Skeletal muscle tissue (tissue), 4 donors: Measurements from ENCODE around the gene SOCS6. TPM values are rescaled to one million over a fixed set of nuclear protein-coding genes. Genes with fewer than 3 reads are reported as not detected.
A peak's percentile ranks its signal among the peaks of the same experiment; 100 is the strongest.
"Not testable (repeated sequence)": the region's sequence is repeated elsewhere in the genome, so short reads cannot be mapped to it uniquely, and the experiment has no call there.

Experiments
- H3K27ac ChIP-seq: one replicate; pipeline ENCODE4 v1.7.0; 2013; ENCODE audit warnings: mild to moderate bottlenecking, low read depth, low read length, inconsistent platforms
- H3K27me3 ChIP-seq, 3 donors: one replicate each; pipeline ENCODE4 v1.7.0; 2013; ENCODE audit warnings: low read length in 3 of 3; ENCODE audit not compliant: control insufficient read depth in 3 of 3, insufficient read depth in 3 of 3
- H3K36me3 ChIP-seq, 3 donors: one replicate each; pipeline ENCODE4 v1.7.0; 2013; ENCODE audit warnings: low read length in 3 of 3; ENCODE audit not compliant: control insufficient read depth in 3 of 3, insufficient read depth in 3 of 3
- H3K4me1 ChIP-seq, 3 donors: one replicate each; pipeline ENCODE4 v1.7.0; 2013; ENCODE audit warnings: low read length in 3 of 3, mild to moderate bottlenecking in 3 of 3; ENCODE audit not compliant: control insufficient read depth in 3 of 3, insufficient read depth in 3 of 3
- H3K4me3 ChIP-seq, 3 donors: one replicate each; pipeline ENCODE4 v1.7.0; 2013; ENCODE audit warnings: low read length in 3 of 3
- H3K9ac ChIP-seq, 3 donors: one replicate each; pipeline ENCODE4 v1.7.0; 2013; ENCODE audit warnings: low read length in 3 of 3, mild to moderate bottlenecking in 3 of 3, moderate library complexity in 2 of 3, low read depth in 1 of 3
- H3K9me3 ChIP-seq, 3 donors: one replicate each; pipeline ENCODE4 v1.7.0; 2013; ENCODE audit warnings: low read length in 3 of 3; ENCODE audit not compliant: control insufficient read depth in 3 of 3
- total RNA-seq: library from RNA; depleted of rRNA; stranded (reverse); fragments of >200 nt; gene quantifications from one replicate; pipeline ENCODE4 v1.2.3, GENCODE V29; 2014
- donor health status: Osteomylitis.

Gene SOCS6
- total RNA-seq, 1 donor from 2014 or later = 17.7 TPM

GRCh38 chr18:70333316-70333715 is 44.5 kb downstream of the SOCS6 start:
- Histone ChIP-seq H3K9ac (no peak overlapping the region), H3K27me3 (no peaks in the 10 kb centered on the region), H3K4me3 (no peak overlapping the region), H3K36me3 (peaks cover 0 to 3% (median 0%) of the 10 kb centered on the region in 3 donors), H3K9me3 (peaks cover 0 to 2% (median 0%) of the 10 kb centered on the region in 3 donors), H3K27ac (no peak overlapping the region), H3K4me1 (peaks cover 7 to 12% (median 9%) of the 10 kb centered on the region in 3 donors)

GRCh38 chr18:70333757-70334156 is 44.9 kb downstream of the SOCS6 start:
- H3K4me3 ChIP-seq = no peak overlapping the region
- peaks cover 0 to 2% (median 0%) of the 10 kb centered on the region in 3 donors for H3K9me3 ChIP-seq
- H3K9ac ChIP-seq = no peak overlapping the region
- H3K27me3 ChIP-seq = no peaks in the 10 kb centered on the region
- peaks cover 7 to 12% (median 9%) of the 10 kb centered on the region in 3 donors for H3K4me1 ChIP-seq
- H3K27ac ChIP-seq = no peak overlapping the region
- H3K36me3 ChIP-seq = peaks cover 0 to 3% (median 0%) of the 10 kb centered on the region in 3 donors

GRCh38 chr18:70334264-70334663 is 45.4 kb downstream of the SOCS6 start:
- Histone ChIP-seq H3K9ac (no peak overlapping the region), H3K36me3 (peaks cover 0 to 3% (median 0%) of the 10 kb centered on the region in 3 donors), H3K27ac (no peak overlapping the region), H3K9me3 (peaks cover 0 to 2% (median 0%) of the 10 kb centered on the region in 3 donors), H3K4me1 (peaks cover 7 to 12% (median 9%) of the 10 kb centered on the region in 3 donors), H3K27me3 (no peaks in the 10 kb centered on the region), H3K4me3 (no peak overlapping the region)

GRCh38 chr18:70334728-70335329 is 46.0 kb downstream of the SOCS6 start:
- Histone ChIP-seq H3K36me3 (peaks cover 0 to 3% (median 0%) of the 10 kb centered on the region in 3 donors), H3K9ac (no peak overlapping the region), H3K4me3 (no peak overlapping the region), H3K27me3 (no peaks in the 10 kb centered on the region), H3K27ac (no peak overlapping the region), H3K4me1 (peaks cover 7 to 12% (median 9%) of the 10 kb centered on the region in 3 donors), H3K9me3 (peaks cover 0 to 2% (median 0%) of the 10 kb centered on the region in 3 donors)

GRCh38 chr18:70335892-70336726 is 47.3 kb downstream of the SOCS6 start:
- peaks cover 0 to 3% (median 0%) of the 10 kb centered on the region in 3 donors for H3K36me3 ChIP-seq
- H3K27me3 ChIP-seq = no peaks in the 10 kb centered on the region
- no peak overlapping the region for H3K4me3 ChIP-seq
- H3K9me3 ChIP-seq = peaks cover 0 to 2% (median 0%) of the 10 kb centered on the region in 3 donors
- H3K4me1 ChIP-seq = peaks cover 7 to 12% (median 9%) of the 10 kb centered on the region in 3 donors
- no peak overlapping the region for H3K9ac ChIP-seq
- peak overlapping the region; percentile 85 for H3K27ac ChIP-seq

GRCh38 chr18:70337139-70337972 is 48.5 kb downstream of the SOCS6 start:
- Histone ChIP-seq H3K27me3 (no peaks in the 10 kb centered on the region), H3K4me1 (peaks cover 7 to 12% (median 9%) of the 10 kb centered on the region in 3 donors), H3K27ac (peak overlapping the region; percentile 85), H3K36me3 (peaks cover 0 to 3% (median 0%) of the 10 kb centered on the region in 3 donors), H3K9ac (peak overlapping the region; percentile 28 to 62 (median 44)), H3K4me3 (peak overlapping the region in 1 of 3 donors; percentile 25), H3K9me3 (peaks cover 0 to 2% (median 0%) of the 10 kb centered on the region in 3 donors)

GRCh38 chr18:70338890-70339289 is 50.0 kb downstream of the SOCS6 start:
- H3K4me1 ChIP-seq = peaks cover 5 to 9% (median 6%) of the 10 kb centered on the region in 3 donors

GRCh38 chr18:70339915-70340314 is 51.1 kb downstream of the SOCS6 start:
- H3K9ac ChIP-seq = no peak overlapping the region
- no peak overlapping the region for H3K4me3 ChIP-seq
- H3K4me1 ChIP-seq = peaks cover 4 to 7% (median 4%) of the 10 kb centered on the region in 3 donors
- peak overlapping the region; percentile 85 for H3K27ac ChIP-seq
- peaks cover 0 to 3% (median 0%) of the 10 kb centered on the region in 3 donors for H3K36me3 ChIP-seq
- H3K9me3 ChIP-seq = no peaks in the 10 kb centered on the region
- no peaks in the 10 kb centered on the region for H3K27me3 ChIP-seq

More at GRCh38 chr18:70338890-70339289, 50.0 kb downstream of the SOCS6 start:
- Histone ChIP-seq H3K9me3 (peaks cover 0 to 2% (median 0%) of the 10 kb centered on the region in 3 donors), H3K27ac (peak overlapping the region; percentile 85), H3K9ac (no peak overlapping the region), H3K36me3 (peaks cover 0 to 3% (median 0%) of the 10 kb centered on the region in 3 donors), H3K4me3 (no peak overlapping the region), H3K27me3 (no peaks in the 10 kb centered on the region)

GRCh38 chr18:70348481-70348880 is 59.6 kb downstream of the SOCS6 start:
- H3K9me3 ChIP-seq, H3K36me3 ChIP-seq, H3K27ac ChIP-seq, H3K9ac ChIP-seq, H3K27me3 ChIP-seq, H3K4me3 ChIP-seq, H3K4me1 ChIP-seq: not testable (repeated sequence)
